ENCODE measurements around the gene NRXN3.

Gene NRXN3

DNA sequence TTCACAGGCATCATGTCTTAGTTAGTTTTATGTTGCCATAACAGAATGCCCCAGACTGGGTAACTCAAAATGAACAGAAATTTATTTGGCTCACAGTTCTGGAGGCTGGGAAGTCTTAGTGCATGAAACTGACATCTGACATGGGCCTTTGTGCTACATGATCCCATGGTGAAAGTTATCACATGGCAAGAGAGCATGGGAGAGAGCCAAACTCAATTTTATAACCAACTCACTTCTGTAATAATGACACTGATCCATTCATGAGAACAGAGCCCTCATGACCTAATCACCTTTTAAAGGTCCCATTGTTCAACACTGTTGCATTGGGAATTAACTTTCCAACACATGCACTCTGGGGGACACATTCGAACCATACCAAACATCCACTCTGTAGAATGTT lies 1026.0 kb downstream of the NRXN3 start:
- peaks cover 1% of the 10 kb centered on the region for H3K36me3 Mint-ChIP-seq
- no peaks in the 10 kb centered on the region for H3K4me1 Mint-ChIP-seq
- peaks cover 22% of the 10 kb centered on the region for H3K9me3 Mint-ChIP-seq

GRCh38 chr14:79197516-79197915 lies 1027.3 kb downstream of the NRXN3 start:
- peaks cover 1% of the 10 kb centered on the region for H3K27me3 Mint-ChIP-seq
- peaks cover 1% of the 10 kb centered on the region for H3K36me3 Mint-ChIP-seq
- no peaks in the 10 kb centered on the region for H3K4me1 Mint-ChIP-seq
- peaks cover 18% of the 10 kb centered on the region for H3K9me3 Mint-ChIP-seq
- H3K27ac Mint-ChIP-seq: no peak overlapping the region
- H3K4me3 Mint-ChIP-seq: no peak overlapping the region

More for the DNA sequence above, 1026.0 kb downstream of the NRXN3 start:
- Mint-ChIP-seq H3K27me3 (peaks cover 1% of the 10 kb centered on the region), H3K27ac (no peak overlapping the region), H3K4me3 (no peak overlapping the region)

DNA sequence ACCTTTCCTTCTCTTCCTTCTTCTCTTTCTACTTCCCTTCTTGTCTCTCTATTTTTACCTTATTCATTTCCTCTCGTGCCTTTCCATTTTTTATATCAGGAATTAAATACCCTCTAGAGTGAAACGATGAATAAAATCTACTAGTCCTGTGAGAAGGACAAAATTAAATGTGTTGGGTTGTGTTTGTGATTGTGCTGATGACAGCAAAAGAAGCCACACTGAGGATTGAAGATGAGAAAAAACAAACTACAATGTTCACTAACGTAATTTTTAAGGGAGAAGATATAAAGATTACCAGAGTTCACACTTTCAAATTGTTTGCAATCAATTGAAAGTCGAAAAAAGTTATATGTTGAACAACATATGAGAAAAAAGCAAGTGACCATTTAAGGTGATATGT lies 1029.0 kb downstream of the NRXN3 start:
- Mint-ChIP-seq H3K9me3 (peaks cover 19% of the 10 kb centered on the region), H3K36me3 (peaks cover 1% of the 10 kb centered on the region), H3K27ac (no peak overlapping the region), H3K27me3 (peaks cover 1% of the 10 kb centered on the region), H3K4me3 (no peak overlapping the region), H3K4me1 (no peaks in the 10 kb centered on the region)

GRCh38 chr14:79201564-79202207 lies 1031.5 kb downstream of the NRXN3 start:
- Mint-ChIP-seq H3K4me1 (no peaks in the 10 kb centered on the region), H3K9me3 (peaks cover 19% of the 10 kb centered on the region), H3K27ac (no peak overlapping the region), H3K36me3 (peaks cover 1% of the 10 kb centered on the region), H3K4me3 (no peak overlapping the region), H3K27me3 (peaks cover 1% of the 10 kb centered on the region)

DNA sequence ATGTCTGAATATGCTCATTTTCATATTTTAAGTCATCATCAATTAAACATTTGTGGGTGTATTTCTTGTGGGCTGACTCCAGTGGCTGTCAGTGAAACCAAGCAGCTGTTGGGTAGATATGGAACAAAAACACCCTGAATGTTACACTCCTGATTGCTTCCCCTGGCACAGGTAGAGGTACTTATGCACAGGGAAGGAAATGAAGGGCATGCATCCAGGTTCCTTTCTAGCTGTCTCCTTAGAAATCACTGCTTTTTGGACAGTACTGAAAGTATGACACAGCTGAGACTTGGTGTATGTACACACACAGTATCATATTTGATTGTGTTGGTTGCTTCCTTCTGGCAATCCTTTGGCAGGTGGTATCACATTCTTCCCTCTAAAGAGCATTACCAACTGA lies 1034.4 kb downstream of the NRXN3 start:
- H3K9me3 Mint-ChIP-seq: peaks cover 12% of the 10 kb centered on the region
- H3K4me3 Mint-ChIP-seq: no peak overlapping the region
- H3K27ac Mint-ChIP-seq: no peak overlapping the region
- H3K27me3 Mint-ChIP-seq: no peaks in the 10 kb centered on the region
- H3K4me1 Mint-ChIP-seq: no peaks in the 10 kb centered on the region
- H3K36me3 Mint-ChIP-seq: no peaks in the 10 kb centered on the region

GRCh38 chr14:79209418-79209817 lies 1039.2 kb downstream of the NRXN3 start:
- Mint-ChIP-seq H3K27ac (no peak overlapping the region), H3K4me1 (no peaks in the 10 kb centered on the region), H3K36me3 (no peaks in the 10 kb centered on the region), H3K9me3 (peaks cover 5% of the 10 kb centered on the region), H3K27me3 (no peaks in the 10 kb centered on the region), H3K4me3 (no peak overlapping the region)

GRCh38 chr14:79225815-79226214 lies 1055.6 kb downstream of the NRXN3 start:
- Mint-ChIP-seq H3K9me3 (peaks cover 6% of the 10 kb centered on the region), H3K36me3 (no peaks in the 10 kb centered on the region), H3K4me1 (no peaks in the 10 kb centered on the region)

GRCh38 chr14:79229383-79229909 lies 1059.3 kb downstream of the NRXN3 start:
- Mint-ChIP-seq H3K4me3 (no peak overlapping the region), H3K27me3 (no peaks in the 10 kb centered on the region), H3K27ac (no peak overlapping the region), H3K36me3 (no peaks in the 10 kb centered on the region), H3K9me3 (no peaks in the 10 kb centered on the region), H3K4me1 (no peaks in the 10 kb centered on the region)

More at GRCh38 chr14:79225815-79226214, 1055.6 kb downstream of the NRXN3 start:
- no peak overlapping the region for H3K4me3 Mint-ChIP-seq
- H3K27ac Mint-ChIP-seq: no peak overlapping the region
- H3K27me3 Mint-ChIP-seq: no peaks in the 10 kb centered on the region

DNA sequence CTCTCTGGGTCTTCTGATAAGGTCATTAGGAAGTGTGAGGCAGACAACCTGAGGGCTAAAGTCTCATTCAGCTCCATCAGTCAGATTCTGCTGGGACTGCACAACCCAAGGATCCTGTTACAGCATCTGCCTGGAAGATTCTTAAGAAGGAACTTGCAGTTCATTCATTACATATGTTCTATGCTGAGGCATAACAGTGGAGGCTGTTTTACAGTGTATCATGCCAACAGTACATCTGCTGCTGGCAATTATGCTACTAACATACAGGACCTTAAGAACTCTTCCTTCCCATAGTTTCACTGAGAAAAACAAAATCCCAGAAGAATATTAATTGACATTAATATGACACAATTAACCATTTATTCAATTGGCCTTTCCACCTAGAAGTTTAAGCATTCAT lies 1072.5 kb downstream of the NRXN3 start:
- H3K36me3 Mint-ChIP-seq: no peaks in the 10 kb centered on the region
- no peaks in the 10 kb centered on the region for H3K9me3 Mint-ChIP-seq
- no peaks in the 10 kb centered on the region for H3K27me3 Mint-ChIP-seq
- no peak overlapping the region for H3K27ac Mint-ChIP-seq
- H3K4me3 Mint-ChIP-seq: no peak overlapping the region
- H3K4me1 Mint-ChIP-seq: no peaks in the 10 kb centered on the region

DNA sequence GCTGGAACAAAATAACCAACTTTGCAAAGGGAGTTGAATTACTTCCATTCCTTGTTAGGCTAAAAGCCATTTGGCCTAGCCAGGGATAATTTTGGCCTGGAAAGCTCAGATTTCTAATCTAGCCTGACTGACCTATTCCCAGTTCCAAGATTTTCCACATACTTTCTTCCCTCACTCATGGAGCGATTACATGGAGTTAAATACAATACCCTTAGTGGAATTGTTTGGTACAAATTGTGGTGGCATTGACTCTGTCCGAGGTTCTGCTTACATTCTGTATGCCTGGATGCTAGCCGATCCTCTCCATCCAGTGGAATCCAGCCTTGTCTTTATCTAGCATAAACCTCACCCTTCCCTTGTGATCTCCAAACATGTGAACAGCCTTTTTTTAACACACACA lies 1076.0 kb downstream of the NRXN3 start:
- H3K4me1 Mint-ChIP-seq: no peaks in the 10 kb centered on the region
- H3K36me3 Mint-ChIP-seq: no peaks in the 10 kb centered on the region
- no peaks in the 10 kb centered on the region for H3K9me3 Mint-ChIP-seq

GRCh38 chr14:79248126-79248525 lies 1078.0 kb downstream of the NRXN3 start:
- Mint-ChIP-seq H3K27ac (peak overlapping the region; percentile 25), H3K4me3 (no peak overlapping the region), H3K9me3 (peaks cover 6% of the 10 kb centered on the region), H3K27me3 (peaks cover 2% of the 10 kb centered on the region), H3K4me1 (no peaks in the 10 kb centered on the region), H3K36me3 (no peaks in the 10 kb centered on the region)

More for the DNA sequence above, 1076.0 kb downstream of the NRXN3 start:
- H3K27ac Mint-ChIP-seq: no peak overlapping the region
- no peak overlapping the region for H3K4me3 Mint-ChIP-seq
- no peaks in the 10 kb centered on the region for H3K27me3 Mint-ChIP-seq

GRCh38 chr14:79248771-79249170 lies 1078.6 kb downstream of the NRXN3 start:
- peaks cover 6% of the 10 kb centered on the region for H3K9me3 Mint-ChIP-seq
- H3K27ac Mint-ChIP-seq: no peak overlapping the region
- peaks cover 2% of the 10 kb centered on the region for H3K27me3 Mint-ChIP-seq
- no peak overlapping the region for H3K4me3 Mint-ChIP-seq
- no peaks in the 10 kb centered on the region for H3K4me1 Mint-ChIP-seq
- H3K36me3 Mint-ChIP-seq: no peaks in the 10 kb centered on the region

DNA sequence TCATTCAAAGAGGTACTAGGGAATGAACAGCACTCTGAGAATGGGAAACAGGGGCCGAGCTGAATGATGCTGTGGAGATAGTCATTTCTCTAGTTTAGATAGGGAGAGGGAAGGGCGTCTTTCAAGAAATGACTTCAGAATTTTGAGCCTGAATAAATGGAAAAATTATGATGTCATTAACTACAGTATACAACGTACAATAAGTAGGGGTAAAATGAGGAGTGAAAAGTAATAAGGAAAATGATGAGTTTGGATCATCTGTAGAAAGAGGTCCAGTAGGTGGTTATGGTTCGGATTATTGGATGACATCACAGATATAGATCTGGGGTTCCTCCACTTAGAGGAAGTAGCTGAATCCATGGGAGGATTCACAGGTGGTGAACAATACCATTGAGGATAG lies 1081.1 kb downstream of the NRXN3 start:
- Mint-ChIP-seq H3K36me3 (no peaks in the 10 kb centered on the region), H3K9me3 (peaks cover 14% of the 10 kb centered on the region), H3K4me1 (no peaks in the 10 kb centered on the region), H3K27ac (no peak overlapping the region), H3K27me3 (peaks cover 2% of the 10 kb centered on the region), H3K4me3 (no peak overlapping the region)

GRCh38 chr14:79253576-79253975 lies 1083.4 kb downstream of the NRXN3 start:
- Mint-ChIP-seq H3K27ac (no peak overlapping the region), H3K36me3 (no peaks in the 10 kb centered on the region), H3K27me3 (peaks cover 2% of the 10 kb centered on the region), H3K9me3 (peaks cover 18% of the 10 kb centered on the region), H3K4me3 (no peak overlapping the region), H3K4me1 (no peaks in the 10 kb centered on the region)

DNA sequence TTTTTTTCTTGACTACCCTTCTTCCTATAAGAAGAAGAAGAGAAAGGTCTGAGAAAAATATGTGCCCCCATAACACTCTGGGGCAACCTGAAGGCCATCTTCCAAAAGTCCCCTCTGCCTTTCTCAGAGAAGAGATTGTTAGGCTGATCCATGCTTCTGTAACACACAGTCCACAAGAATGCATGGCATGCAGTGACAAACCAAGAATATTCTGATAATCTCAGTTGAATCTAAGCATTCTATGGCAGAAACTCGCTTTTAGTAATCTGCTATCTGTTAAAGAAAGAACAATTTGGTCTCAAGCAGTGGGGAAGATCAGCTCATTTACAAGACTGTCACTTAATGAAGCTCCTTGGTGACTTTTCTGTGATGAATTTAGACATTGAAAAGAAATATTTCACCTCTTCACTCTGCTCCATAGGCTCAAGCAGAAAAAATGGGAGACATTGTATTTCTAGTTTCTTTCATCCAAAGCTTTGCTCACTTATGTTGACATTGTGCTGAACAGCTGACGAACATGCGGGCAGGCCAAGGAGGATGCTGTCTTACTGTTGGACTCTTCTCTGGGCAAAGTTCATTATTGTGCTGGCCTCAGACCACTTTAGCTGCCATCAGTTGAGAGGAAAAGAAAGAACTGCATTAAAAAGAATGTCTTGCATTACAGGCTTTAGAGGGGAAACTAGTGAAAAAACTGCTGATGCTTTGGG lies 1084.0 kb downstream of the NRXN3 start:
- H3K4me3 Mint-ChIP-seq: no peak overlapping the region
- no peaks in the 10 kb centered on the region for H3K4me1 Mint-ChIP-seq
- peaks cover 18% of the 10 kb centered on the region for H3K9me3 Mint-ChIP-seq
- no peaks in the 10 kb centered on the region for H3K36me3 Mint-ChIP-seq
- peaks cover 2% of the 10 kb centered on the region for H3K27me3 Mint-ChIP-seq
- no peak overlapping the region for H3K27ac Mint-ChIP-seq

DNA sequence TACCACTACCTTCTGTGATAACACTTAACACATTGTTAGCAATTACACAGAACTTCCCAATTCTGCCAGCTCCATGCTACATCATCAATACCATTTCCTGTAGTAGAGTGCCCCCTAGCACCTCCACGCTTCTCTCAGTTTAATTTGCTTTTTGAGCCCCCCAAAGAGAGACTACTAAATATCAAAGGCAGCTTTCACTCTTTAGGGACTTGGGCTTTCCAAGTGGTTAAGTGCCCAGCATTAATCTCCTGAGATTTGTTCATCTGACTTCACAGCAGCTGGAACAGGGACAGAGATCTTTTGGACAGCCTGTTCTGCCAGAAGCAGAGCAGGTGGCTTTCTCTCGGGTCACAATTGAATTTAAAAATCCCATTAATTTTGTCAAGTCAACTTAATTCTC lies 1086.2 kb downstream of the NRXN3 start:
- H3K36me3 Mint-ChIP-seq: no peaks in the 10 kb centered on the region
- H3K4me1 Mint-ChIP-seq: no peaks in the 10 kb centered on the region
- H3K9me3 Mint-ChIP-seq: peaks cover 18% of the 10 kb centered on the region
- H3K27me3 Mint-ChIP-seq: peaks cover 2% of the 10 kb centered on the region
- H3K4me3 Mint-ChIP-seq: no peak overlapping the region
- H3K27ac Mint-ChIP-seq: no peak overlapping the region

All from activated naive CD4-positive, alpha-beta T cell treated with anti-CD3 and anti-CD28 coated beads, Interleukin-2, amount 50 U/mL, for 24 hours (primary cell).